ENCODE measurements around the gene BCAP29. TPM values are rescaled to one million over a fixed set of nuclear protein-coding genes. Genes with fewer than 3 reads are reported as not detected.

Gene BCAP29
- polyA plus RNA-seq, 1 of the 3 experiments (the other 2 are of a cell fraction), result 29.2 TPM

DNA sequence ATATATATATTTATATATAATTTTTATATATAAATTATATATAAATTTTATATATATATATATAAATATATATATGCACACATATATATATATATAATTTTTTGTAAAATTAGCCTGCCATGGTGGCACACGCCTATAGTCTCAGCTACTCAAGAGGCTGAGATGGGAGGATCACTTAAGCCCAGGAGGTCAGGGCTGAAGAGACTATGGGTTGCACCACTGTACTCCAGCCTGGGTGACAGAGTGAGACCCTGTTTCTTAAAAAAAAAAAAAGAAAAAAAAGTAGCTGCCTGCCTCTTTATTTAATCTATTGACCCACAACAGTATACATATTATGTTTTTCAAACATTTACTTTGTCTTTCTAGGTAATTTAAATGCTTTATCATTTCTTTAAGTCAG lies 19.2 kb downstream of the BCAP29 start:
- H3K9ac ChIP-seq, result no peak overlapping the region
- peaks cover 2 to 18% of the 10 kb centered on the region in 2 experiments; a peak in 3 of 4 replicates for H3K4me1 ChIP-seq (ENCODE audit: control insufficient read depth in 1 of 2, insufficient read depth in 2 of 2, low read depth in 1 of 2, low read length in 1 of 2)
- no peak overlapping the region for H3K27ac ChIP-seq (ENCODE audit: low read depth in 2 of 2, low read length in 1 of 2)
- H2AFZ ChIP-seq (ENCODE audit: low read depth), result no peak overlapping the region
- H3F3A ChIP-seq (replicated peaks; ENCODE audit: insufficient read depth), result peaks cover 34% of the 10 kb centered on the region
- H3K9me2 ChIP-seq, result no peaks in the 10 kb centered on the region
- no peak overlapping the region for H3K4me2 ChIP-seq
- no peak for DNase-seq
- no peak overlapping the region for H3K4me3 ChIP-seq (ENCODE audit: low read depth in 2 of 2, low read length in 1 of 2)
- no peaks in the 10 kb centered on the region for H3K9me3 ChIP-seq
- ChIA-PET CTCF (interaction anchor here (0.9 to 2.0 kb wide), 3 partner anchors 10 to 15 kb away, joined by 3 to 4 read pairs (median 3); no protein-coding TSS in a partner anchor), POLR2A (no interaction called here)
- H3K36me3 ChIP-seq (replicated peaks in 1 of 2; ENCODE audit: control insufficient read depth in 1 of 2, insufficient read depth in 2 of 2, low read length in 1 of 2), result peaks cover 68 to 83% of the 10 kb centered on the region in 2 experiments
- no peaks in the 10 kb centered on the region for H4K20me1 ChIP-seq (ENCODE audit: insufficient read depth)
- no peak for TF ChIP-seq ELF1 (IDR thresholded peaks at IDR 0.05)
- no peak for TF ChIP-seq SIN3A (IDR thresholded peaks at IDR 0.05; ENCODE audit: borderline replicate concordance, low read depth, low read length)
- TF ChIP-seq MXI1 (IDR thresholded peaks at IDR 0.05; ENCODE audit: low read depth, low read length), result no peak
- no peak for TF ChIP-seq JUND (IDR thresholded peaks at IDR 0.05)
- no peak for TF ChIP-seq POLR2AphosphoS5 (IDR thresholded peaks at IDR 0.05; ENCODE audit: low read depth, low read length)
- TF ChIP-seq, protein P1, sequence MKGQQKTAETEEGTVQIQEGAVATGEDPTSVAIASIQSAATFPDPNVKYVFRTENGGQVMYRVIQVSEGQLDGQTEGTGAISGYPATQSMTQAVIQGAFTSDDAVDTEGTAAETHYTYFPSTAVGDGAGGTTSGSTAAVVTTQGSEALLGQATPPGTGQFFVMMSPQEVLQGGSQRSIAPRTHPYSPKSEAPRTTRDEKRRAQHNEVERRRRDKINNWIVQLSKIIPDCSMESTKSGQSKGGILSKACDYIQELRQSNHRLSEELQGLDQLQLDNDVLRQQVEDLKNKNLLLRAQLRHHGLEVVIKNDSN (IDR thresholded peaks at IDR 0.05; ENCODE audit: borderline replicate concordance, low read depth), result no peak
- TF ChIP-seq, protein P2, sequence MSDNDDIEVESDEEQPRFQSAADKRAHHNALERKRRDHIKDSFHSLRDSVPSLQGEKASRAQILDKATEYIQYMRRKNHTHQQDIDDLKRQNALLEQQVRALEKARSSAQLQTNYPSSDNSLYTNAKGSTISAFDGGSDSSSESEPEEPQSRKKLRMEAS (IDR thresholded peaks at IDR 0.05; ENCODE audit: low read depth), result no peak
- no peak for TF ChIP-seq YY1 (IDR thresholded peaks at IDR 0.05; ENCODE audit: low read depth)
- TF ChIP-seq, protein P3, sequence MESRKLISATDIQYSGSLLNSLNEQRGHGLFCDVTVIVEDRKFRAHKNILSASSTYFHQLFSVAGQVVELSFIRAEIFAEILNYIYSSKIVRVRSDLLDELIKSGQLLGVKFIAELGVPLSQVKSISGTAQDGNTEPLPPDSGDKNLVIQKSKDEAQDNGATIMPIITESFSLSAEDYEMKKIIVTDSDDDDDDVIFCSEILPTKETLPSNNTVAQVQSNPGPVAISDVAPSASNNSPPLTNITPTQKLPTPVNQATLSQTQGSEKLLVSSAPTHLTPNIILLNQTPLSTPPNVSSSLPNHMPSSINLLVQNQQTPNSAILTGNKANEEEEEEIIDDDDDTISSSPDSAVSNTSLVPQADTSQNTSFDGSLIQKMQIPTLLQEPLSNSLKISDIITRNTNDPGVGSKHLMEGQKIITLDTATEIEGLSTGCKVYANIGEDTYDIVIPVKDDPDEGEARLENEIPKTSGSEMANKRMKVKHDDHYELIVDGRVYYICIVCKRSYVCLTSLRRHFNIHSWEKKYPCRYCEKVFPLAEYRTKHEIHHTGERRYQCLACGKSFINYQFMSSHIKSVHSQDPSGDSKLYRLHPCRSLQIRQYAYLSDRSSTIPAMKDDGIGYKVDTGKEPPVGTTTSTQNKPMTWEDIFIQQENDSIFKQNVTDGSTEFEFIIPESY (IDR thresholded peaks at IDR 0.05; ENCODE audit: borderline replicate concordance, low read depth), result no peak
- H3K27me3 ChIP-seq (ENCODE audit: insufficient read depth), result no peaks in the 10 kb centered on the region
- H3K79me2 ChIP-seq (ENCODE audit: insufficient read depth), result peaks cover 5% of the 10 kb centered on the region; the same call in 1 of the 2 replicates
- 96% methylated on average over 1 of the region's 1 CpG for WGBS (ENCODE audit: low lambda C conversion rate)

GRCh38 chr7:107600816-107601215 lies 20.8 kb downstream of the BCAP29 start:
- DNase-seq, result no peak
- no peaks in the 10 kb centered on the region for H3K9me2 ChIP-seq
- peaks cover 20% of the 10 kb centered on the region for H3F3A ChIP-seq (replicated peaks; ENCODE audit: insufficient read depth)
- no peak overlapping the region for H3K4me2 ChIP-seq
- H3K36me3 ChIP-seq (replicated peaks in 1 of 2; ENCODE audit: control insufficient read depth in 1 of 2, insufficient read depth in 2 of 2, low read length in 1 of 2), result peaks cover 76 to 91% of the 10 kb centered on the region in 2 experiments
- ChIA-PET POLR2A (no interaction called here), CTCF (interaction anchor here (1.1 to 2.0 kb wide), 2 partner anchors 17 to 278 kb away, joined by 3 to 4 read pairs; no protein-coding TSS in a partner anchor)
- no peaks in the 10 kb centered on the region for H4K20me1 ChIP-seq (ENCODE audit: insufficient read depth)
- no peak overlapping the region; a peak in 1 of 4 replicates for H3K27ac ChIP-seq (ENCODE audit: low read depth in 2 of 2, low read length in 1 of 2)
- H3K9me3 ChIP-seq, result no peaks in the 10 kb centered on the region
- no peak overlapping the region for H3K4me3 ChIP-seq (ENCODE audit: low read depth in 2 of 2, low read length in 1 of 2)
- peaks cover 0 to 8% of the 10 kb centered on the region in 2 experiments; a peak in 2 of 4 replicates for H3K4me1 ChIP-seq (ENCODE audit: control insufficient read depth in 1 of 2, insufficient read depth in 2 of 2, low read depth in 1 of 2, low read length in 1 of 2)
- WGBS (ENCODE audit: low lambda C conversion rate), result 100% methylated on average over 2 of the region's 2 CpGs
- no peak overlapping the region for H3K9ac ChIP-seq
- TF ChIP-seq, protein P4, sequence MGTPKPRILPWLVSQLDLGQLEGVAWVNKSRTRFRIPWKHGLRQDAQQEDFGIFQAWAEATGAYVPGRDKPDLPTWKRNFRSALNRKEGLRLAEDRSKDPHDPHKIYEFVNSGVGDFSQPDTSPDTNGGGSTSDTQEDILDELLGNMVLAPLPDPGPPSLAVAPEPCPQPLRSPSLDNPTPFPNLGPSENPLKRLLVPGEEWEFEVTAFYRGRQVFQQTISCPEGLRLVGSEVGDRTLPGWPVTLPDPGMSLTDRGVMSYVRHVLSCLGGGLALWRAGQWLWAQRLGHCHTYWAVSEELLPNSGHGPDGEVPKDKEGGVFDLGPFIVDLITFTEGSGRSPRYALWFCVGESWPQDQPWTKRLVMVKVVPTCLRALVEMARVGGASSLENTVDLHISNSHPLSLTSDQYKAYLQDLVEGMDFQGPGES (IDR thresholded peaks at IDR 0.05; ENCODE audit: low read depth, low read length), result no peak
- TF ChIP-seq, protein P3 (IDR thresholded peaks at IDR 0.05; ENCODE audit: borderline replicate concordance, low read depth), result no peak
- TF ChIP-seq JUND (IDR thresholded peaks at IDR 0.05) (no peak), FOXJ3 (CRISPR knock-in tag; IDR thresholded peaks at IDR 0.05) (no peak)
- peaks cover 5% of the 10 kb centered on the region; the same call in 1 of the 2 replicates for H3K79me2 ChIP-seq (ENCODE audit: insufficient read depth)
- H3K27me3 ChIP-seq (ENCODE audit: insufficient read depth), result no peaks in the 10 kb centered on the region
- H2AFZ ChIP-seq (ENCODE audit: low read depth), result no peak overlapping the region
